Urothelium cell line (cell line): ENCODE data around the gene PWWP2B.
A peak's percentile ranks its signal among the peaks of the same experiment; 100 is the strongest.

ENCODE experiments used
- DNase-seq: peaks from one replicate; pipeline ENCODE4 v3.0.0; 2011; ENCODE audit warnings: low spot score, mixed read lengths
- FAIRE-seq: peaks from 2 replicates; lab custom pipeline; 2011; peaks lifted over from hg19 to GRCh38; lab: Jason Lieb, UNC

The PWWP2B gene

DNA sequence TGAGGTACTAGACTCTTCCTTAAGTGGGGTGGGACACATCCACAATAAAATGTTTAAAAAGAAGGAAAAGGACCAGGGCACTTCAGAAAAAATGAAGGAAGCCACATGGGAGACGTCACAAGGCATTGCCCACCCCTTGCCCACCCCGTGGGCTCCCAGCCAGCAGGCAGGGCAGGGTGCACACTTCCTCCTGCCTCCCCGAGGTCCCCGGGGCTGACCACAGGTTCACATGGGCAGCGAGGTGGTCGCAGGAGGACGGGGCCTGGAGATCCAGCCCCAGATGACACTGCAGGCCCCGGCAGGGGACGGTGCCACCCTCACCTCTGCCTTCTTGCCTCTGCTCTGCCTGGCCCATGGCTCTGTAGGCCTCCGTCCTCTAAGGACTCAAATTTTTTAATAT lies 45.6 kb downstream of the PWWP2B start:
- DNase-seq (no peak), FAIRE-seq (no peak)

DNA sequence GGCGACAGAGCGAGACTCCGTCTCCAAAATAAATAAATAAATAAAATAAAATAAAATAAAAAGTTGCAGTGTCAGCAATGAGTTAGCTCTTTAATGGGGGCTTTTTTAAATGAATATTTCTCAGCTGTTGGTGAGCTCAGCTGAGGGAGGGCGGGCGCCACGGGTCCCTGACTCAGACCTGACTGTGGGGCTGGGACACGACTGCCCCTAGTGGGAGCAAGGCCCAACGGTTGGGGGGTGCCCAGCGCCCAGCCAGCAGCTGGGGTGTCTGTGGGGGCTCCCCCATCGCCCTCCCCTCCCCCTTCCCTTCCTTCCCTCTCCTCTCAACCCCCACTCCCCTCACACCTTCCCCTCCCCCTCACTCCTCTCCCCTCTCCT lies 46.6 kb downstream of the PWWP2B start:
- peak; percentile 55 for DNase-seq
- FAIRE-seq, result no peak

DNA sequence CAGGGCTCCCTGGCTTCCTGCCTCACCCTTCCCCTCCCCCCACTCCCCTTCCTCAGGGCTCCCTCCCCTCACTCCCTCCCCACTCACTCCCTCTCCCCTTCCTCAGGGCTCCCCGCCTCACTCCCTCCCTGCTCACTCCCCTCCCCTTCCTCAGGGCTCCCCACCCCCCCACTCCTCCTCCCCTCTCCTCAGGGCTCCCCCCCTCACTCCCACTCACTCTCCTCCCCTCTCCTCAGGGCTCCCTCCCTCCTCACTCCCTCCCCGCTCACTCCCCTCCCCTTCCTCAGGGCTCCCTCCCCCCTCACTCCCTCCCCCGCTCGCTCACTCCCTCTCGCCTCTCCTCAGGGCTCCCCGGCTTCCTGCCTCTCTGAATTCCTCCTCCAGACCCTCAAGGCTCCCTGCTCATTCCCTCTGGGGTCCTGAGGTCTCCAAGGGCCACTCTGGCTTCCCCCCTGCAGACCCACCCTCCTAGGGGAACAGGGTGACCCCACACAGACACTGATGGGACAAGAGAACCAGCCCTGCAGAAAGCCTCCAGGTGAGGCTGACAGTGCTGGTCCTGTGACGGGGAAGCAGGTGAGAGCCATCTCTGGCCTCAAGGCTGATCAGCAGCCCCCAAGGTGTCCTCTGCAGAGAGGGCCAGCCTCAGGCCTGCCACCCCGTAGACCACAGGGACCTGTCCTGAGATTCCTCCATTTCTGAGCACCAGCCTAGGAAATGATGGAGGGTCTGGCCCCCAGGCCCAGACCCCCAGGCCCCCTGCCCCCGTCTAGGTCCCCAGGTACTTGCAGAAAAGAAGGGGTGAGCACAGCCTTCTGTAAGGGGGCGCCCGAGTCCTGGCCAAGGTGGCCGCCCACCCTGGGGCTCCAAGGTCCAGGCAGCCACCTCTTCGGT lies 47.2 kb downstream of the PWWP2B start:
- DNase-seq (no peak), FAIRE-seq (no peak)

DNA sequence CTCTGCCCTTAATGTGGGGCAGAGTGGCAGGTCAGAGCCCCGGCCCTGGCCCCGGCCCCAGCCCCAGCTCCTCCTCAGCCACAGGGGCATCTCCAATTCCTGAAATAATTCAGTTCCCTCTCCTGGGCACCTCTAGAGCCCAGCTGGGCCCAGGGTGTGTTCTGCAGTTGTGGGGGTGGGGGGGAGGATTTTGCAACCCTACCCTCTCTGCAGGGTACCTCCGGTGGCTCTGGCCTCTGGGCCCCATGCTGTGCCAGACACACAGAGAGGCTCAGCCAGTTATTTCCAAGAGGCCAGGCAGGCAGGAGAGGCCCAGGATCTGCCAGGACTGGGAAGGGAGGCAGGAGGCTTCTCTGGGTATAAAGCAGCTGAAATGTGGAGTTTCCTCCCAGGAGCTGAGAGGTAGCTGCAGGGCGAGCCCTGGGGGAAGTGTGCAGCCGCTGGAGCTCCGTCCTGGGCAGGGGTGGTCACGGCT lies 47.9 kb downstream of the PWWP2B start:
- FAIRE-seq (no peak), DNase-seq (no peak)

DNA sequence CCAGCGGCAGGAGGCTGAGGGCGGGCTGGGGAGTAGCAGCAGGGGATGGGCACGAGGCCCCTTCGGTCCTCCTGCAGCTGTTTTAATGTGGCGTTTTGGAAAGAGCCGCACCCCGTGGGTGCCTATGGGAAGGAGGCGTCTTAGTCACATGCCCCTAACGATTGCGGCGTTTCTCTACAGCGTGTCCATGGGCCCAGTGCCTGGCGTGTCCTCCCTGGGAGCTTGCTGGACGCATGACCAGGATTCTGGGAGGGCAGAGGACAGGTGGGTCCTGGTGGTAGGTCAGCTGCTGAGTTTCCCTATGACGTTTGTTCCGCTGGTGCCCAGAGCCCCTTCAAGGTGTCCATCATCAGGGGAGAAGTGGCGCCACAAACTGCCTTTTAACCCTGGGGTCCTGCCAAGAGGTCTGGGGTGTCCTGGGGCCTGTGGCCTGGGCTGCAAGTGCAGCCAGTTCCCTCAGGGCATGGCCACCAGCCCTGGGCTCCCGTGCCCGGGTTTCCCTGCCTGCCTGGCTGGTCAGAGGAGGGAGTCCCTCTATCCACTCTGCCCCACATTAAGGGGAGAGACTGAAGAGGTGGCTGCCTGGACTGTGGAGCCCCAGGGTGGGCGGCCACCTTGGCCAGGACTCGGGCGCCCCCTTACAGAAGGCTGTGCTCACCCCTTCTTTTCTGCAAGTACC lies 48.7 kb downstream of the PWWP2B start:
- FAIRE-seq (no peak), DNase-seq (no peak)

DNA sequence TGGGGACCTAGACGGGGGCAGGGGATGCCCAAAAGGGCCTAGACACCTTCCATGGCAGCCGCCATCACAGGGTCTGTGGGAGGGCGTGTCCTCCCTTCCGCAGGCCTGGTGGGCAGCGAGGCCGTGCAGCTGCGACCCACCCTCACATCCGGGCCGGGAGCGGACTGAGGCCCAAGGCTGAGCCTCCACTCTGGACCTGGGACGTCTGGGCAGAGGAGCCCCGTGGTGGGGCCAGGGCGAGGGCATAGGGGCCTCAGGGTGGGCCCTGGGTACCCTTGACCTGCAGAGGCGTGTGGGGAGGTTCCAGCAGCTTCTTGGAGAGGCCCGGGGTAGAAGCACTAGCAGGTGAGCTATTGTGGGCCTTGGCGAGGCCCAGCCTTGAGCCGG lies 49.2 kb downstream of the PWWP2B start:
- no peak for DNase-seq
- FAIRE-seq, result no peak

DNA sequence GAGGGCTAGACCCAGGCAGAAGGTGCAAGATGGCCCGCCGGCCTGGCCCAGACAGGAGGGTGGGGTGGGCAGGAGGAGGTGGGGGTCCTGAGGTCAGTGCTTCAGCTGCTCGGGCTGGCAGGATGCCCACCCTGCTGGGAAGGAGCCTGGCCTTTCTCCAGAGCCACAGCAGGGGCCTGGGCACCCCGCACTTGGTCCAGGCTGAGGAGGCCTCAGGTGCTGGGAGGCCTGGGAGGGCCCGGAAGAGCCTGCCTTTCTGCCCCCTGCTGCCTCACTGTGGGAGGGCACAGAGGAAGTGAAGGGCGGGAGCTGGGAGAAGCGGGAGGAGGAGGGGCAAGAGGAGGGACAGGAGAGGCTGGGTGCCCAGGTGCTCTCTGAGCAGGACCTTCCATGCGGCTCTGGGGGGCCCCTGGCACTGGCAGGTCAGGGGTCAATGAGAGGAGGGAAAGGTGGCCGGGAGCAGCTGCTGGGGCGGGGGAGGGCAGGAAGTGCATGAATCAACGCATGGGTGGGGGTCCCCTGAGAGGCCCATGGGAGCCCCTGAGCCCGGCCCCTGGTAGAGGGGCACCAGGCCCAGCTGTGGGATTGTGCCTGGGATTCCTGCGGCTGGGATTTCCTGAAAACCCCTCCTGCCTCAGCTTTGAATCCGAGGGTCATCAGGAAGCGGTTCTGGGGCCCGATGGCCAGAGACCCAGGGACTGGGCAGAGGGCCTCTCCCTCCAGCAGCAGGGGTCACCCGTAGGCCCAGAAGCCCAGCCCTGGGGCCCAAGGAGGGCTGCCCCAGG lies 49.9 kb downstream of the PWWP2B start:
- FAIRE-seq, result no peak
- peak; percentile 68 for DNase-seq

DNA sequence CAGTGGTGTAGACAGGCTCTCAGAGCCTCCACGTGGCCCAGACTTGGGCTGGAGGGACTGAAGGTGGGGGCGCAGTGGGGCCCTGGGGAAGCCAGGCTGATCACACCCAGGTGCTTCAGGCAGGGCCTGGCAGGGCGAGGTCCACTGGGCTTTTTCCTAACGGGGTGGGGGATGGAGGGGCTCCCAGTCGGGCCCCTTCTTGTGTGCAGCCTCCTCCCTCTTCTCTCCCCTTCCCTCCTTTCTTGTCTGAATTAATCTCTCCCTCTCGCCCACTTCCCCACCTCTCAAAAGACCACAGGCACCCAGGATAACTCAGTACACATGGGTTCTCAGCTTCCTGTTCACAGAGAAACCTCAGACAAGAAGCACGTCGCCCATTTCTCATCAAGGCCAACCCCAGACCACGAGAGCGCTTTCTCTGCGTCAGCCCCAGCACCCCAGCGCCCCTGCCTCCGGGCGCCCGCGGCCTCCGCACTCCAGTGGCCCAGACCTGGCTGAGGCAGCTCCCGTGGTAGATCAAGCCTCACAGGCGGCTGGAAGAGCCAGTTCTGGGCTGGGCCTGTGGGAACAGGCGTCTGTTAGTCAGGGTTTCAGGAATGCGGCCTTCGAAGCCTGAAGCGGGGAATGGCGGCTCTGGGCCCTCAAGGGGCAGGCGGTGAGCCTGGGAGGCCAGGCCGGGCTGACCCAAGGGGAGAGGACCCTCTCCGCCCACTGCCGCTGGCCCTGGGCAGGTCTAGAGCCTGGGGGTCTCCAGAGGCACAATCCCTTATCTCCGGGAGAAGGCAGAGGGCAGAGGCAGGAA lies 50.6 kb downstream of the PWWP2B start:
- no peak for FAIRE-seq
- peak; percentile 44 for DNase-seq

DNA sequence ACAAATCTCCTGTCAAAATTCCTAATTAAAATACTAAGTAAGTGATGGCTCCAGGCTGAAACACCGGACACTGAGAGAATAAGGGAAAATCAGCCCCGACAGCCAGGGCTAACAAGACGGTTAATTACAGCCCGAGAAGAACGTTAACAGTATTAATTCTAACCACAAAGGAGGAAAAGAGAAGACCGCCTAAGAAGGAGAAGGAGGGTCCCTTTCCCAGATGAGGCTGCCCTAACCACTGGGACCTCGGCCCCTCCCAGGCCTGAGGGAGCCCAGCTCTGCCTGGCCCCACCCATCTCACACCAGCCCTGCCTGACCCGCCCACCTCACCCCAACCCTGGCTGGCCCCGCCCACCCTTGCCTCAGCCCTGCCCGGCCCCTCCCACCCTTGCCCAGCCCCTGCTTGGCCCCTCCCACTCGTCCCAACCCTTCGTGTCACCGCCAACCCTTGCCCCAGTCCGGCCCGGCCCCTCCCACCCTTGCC lies 51.3 kb downstream of the PWWP2B start:
- FAIRE-seq (no peak), DNase-seq (peak; percentile 68)

DNA sequence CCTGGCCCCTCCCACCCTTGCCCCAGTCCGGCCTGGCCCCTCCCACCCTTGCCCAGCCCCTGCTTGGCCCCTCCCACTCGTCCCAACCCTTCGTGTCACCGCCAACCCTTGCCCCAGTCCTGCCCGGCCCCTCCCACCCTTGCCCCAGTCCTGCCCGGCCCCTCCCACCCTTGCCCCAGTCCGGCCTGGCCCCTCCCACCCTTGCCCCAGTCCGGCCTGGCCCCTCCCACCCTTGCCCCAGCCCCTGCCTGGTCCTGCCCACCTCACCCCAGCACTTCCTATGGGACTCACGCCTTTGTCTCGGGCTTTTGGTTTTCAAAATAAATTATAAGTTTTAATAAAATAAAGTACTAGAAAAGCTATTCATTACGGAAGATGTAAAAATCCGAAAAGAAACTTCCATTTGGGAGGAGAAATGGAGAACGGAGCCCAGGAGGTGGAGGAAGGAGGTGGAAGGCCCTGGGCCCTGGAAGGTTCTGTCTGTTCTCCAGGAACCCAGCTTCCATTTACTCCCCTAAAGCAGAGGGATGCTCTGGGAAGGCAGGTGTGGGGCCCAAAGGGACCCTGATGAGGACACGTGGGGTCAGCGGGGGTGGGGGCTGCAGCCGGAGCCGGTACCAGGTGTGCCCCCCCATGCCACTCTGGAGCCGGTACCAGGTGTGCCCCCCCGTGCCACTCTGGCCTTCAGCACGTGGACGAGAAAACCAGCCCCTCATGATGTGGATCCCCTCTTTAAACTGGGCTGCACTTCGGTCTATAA lies 52.2 kb downstream of the PWWP2B start:
- FAIRE-seq, result no peak

DNA sequence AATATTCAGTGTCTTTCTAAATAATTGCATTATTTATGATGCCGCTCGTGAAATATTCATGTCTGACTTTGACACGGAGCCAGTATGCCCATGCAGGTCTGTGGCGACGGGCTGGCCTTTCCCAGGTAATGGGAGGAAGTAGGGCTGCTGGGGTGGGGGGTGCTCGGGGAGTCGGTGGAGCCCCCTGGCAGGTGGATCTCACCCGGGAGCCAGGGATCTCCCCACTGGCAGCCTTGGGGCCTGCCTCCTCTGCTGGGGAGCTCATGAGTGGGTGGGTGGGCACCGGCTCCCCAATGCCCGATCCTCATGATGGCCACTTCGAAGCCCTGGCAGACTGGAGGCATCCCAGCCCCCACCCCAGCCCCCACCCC lies 52.8 kb downstream of the PWWP2B start:
- FAIRE-seq (no peak), DNase-seq (no peak)

More for the DNA sequence above, 52.2 kb downstream of the PWWP2B start:
- DNase-seq, result no peak

DNA sequence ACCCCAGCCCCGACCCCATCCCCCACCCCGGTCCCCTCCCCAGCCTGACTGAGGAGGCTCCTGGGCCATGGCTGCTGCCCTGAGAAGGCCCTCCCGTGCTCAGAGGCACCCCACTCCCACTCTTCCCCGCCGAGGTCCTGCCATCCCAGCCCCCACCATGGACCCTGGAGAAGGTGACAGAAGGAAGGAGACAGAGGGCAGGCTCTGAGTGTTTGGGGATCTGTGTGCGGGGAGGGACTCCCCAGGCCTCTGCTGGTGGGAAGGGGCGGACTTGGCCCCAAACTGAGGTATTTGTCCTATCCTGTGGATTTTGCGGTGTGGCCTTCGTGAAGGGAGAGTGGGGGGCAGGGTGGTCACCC lies 53.4 kb downstream of the PWWP2B start:
- DNase-seq, result no peak
- FAIRE-seq, result no peak

DNA sequence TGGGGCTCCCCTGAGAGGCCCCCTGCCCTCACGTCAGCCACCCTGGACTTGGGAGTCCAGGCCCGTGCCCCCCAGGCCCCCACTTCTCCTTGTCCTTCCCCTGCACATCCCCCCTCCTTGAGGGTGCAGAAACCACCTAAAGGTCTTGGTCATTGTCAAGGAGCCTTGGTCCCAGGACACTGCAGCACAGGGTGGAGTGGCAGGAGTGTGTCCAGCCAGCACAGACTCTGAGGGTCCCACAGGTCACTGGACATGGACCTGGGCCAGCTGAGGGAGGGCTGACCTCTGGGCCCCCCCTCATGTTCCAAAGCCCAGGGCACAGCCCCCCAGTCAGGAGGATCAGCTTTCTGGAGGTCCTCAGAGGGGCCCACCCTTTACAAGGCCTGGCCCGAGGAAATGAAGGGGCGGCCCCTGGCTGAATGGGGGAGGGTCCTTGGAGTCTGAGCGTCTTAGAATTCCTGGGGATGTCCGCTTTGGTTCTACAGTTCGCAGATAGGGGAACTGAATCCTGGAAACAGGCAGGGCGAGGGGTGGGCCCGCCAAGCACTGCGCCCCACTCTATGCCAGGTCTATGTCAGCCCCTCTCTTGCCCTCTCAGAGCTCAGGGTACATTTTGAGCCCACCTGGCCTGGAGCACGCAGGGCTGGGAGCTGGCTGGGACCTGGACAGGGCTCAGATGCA lies 54.0 kb downstream of the PWWP2B start:
- no peak for FAIRE-seq
- DNase-seq, result no peak

DNA sequence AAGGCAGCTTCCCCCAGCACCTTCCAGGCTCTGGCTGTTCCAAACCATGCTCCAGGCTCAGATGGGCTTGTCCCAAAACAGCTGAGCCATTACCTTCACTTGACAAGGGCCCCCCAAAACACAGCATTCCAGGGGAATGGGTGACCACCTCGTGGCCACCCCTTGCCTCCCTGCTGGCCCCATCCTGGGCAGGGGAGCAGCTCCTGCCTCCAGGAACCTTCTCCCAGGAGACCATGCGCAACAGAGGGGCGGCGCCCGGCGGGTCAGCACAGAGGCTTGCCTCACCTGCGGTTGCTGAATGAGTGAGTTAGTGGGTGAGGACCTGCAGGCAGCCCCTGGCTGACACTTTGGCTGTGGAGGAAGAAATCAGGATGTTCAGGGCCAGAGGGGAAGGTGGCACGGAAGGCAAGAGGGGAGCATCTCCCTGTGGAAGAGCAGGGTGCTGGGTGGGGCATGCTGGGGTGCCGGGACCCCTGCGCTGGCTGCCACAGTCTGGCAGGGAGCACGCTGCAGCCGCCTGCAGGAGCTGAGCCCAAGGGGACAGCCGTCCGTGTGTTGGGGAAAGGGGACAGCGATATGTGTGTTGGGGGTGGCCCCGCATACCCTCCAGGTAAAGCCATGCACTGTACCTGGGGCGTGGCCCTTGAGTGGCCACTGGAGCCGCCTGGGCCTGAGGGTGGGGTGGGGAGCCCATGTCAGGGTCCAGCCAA lies 54.7 kb downstream of the PWWP2B start:
- DNase-seq, result no peak
- FAIRE-seq, result no peak

DNA sequence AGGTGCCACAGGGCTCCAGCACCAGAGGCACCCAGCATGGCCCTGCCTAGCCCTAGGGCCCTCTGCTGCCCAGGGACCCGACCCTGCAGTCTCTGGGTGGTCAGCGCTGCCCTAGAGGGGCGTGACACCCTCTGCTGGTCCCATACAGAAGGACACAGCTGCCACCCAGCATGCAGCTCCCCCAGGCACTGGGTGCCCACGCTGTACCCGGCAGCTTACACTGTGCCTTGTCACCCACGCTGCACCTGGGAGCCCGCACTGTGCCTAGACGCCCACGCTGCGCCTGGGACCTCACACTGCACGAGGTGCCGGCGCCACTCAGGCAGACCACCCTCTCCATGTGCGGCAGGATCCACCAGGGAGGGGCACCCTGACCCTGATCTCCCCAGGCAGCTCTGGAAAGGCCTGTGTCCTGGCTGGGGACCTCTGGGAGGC lies 55.2 kb downstream of the PWWP2B start:
- FAIRE-seq, result no peak
- no peak for DNase-seq

DNA sequence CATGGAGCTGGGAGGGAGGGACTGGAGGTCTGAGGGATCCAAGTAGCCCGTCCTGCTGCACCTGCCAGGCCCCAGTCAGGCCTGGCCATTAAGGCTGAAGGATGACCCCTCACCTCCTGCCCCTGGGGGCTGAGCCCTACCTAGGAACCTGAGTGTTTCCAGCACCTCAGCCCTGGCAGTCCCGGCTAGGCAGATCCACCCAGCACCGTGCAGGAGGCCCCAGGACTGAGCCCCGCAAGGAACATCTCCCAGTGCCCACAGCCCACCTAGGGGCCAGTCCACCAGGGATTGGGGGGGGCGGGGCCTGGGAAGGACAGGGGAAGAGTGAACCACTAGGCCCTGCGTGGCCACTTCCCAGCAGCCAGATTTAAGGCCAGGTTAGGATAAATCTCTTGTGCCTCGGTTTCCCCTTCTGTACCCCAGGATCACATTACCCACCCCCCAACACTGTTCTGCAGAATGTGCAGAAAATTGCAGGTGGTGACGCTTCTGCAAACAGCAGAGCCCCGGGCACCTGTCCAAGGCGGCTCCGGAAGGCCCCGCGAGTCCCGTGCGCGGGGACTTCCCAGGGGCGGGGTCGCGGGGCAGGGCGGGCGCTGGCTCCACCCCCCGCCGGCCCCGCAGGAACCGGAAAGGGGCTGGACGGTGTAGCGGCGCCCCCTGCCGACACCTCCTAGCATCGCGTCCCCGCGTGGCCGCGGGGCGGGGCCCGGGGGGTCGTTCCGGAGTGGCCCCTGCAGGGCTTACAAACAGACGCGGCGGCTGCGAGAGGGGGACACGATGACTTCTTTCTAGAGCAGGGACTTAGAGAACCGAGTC lies 55.9 kb downstream of the PWWP2B start:
- DNase-seq (peak; percentile 88), FAIRE-seq (no peak)

DNA sequence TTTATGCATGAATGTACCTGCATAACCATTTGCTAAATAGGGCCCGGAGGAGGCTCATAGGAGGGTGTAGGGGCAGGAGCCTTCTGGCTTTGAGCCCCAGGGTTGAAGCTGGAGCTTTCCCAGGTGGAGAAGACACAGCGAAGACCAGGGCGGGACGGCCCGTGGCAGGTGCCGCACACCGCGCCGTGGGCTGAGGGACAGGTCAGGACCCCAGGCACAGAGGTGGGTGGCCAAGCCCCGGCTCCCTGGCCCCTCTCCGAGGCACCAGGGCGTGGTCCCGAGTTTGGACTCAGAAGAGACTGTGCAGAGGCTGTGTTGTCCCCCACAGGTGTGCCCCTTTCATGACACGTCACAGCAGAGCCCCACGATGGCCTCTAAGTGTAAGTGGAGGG lies 56.5 kb downstream of the PWWP2B start:
- DNase-seq (no peak), FAIRE-seq (no peak)
